Stimulated activated CD4-positive, alpha-beta T cell treated with anti-CD3 and anti-CD28 coated beads, Interleukin-4, amount 100 ng/mL, for 1 hour (primary cell): ENCODE data around the gene TCFL5.

Experiments
- DNase-seq: peaks from one replicate; pipeline ENCODE4 v3.0.0-alpha.2; 2020

The TCFL5 gene

GRCh38 chr20:62808211-62808865 is 53.3 kb downstream of the TCFL5 start:
- peak; percentile 77 for DNase-seq

- DNase-seq = no peak
Observed at GRCh38 chr20:62807444-62808210, 54.0 kb downstream of the TCFL5 start.

GRCh38 chr20:62806383-62807050 is 55.1 kb downstream of the TCFL5 start:
- no peak for DNase-seq

- DNase-seq = no peak
Observed at GRCh38 chr20:62805711-62806382, 55.8 kb downstream of the TCFL5 start.

GRCh38 chr20:62805155-62805710 is 56.4 kb downstream of the TCFL5 start:
- peak; percentile 53 for DNase-seq

- peak; percentile 72 for DNase-seq
Observed at GRCh38 chr20:62804627-62805154, 56.9 kb downstream of the TCFL5 start, which contains the start of gene OGFR. TSS of gene OGFR (plus strand) at chr20:62804835. CDS start at chr20:62804860, 25 bp downstream.

- no peak for DNase-seq
Observed at GRCh38 chr20:62804021-62804626, 57.5 kb downstream of the TCFL5 start.

- DNase-seq = no peak
Observed at GRCh38 chr20:62802026-62802712, 59.5 kb downstream of the TCFL5 start.

- DNase-seq = no peak
Observed at GRCh38 chr20:62801284-62802010, 60.2 kb downstream of the TCFL5 start.

GRCh38 chr20:62800314-62801259 is 61.0 kb downstream of the TCFL5 start:
- DNase-seq = no peak

GRCh38 chr20:62799873-62800272 is 61.7 kb downstream of the TCFL5 start:
- DNase-seq = no peak

- DNase-seq = no peak
Observed at GRCh38 chr20:62799459-62799858, 62.2 kb downstream of the TCFL5 start.

- no peak for DNase-seq
Observed at GRCh38 chr20:62799036-62799435, 62.6 kb downstream of the TCFL5 start.

GRCh38 chr20:62797671-62798532 is 63.7 kb downstream of the TCFL5 start:
- DNase-seq = no peak

- DNase-seq = no peak
Observed at GRCh38 chr20:62796699-62797491, 64.7 kb downstream of the TCFL5 start.

- DNase-seq = peak; percentile 75
Observed at GRCh38 chr20:62795023-62795761, 66.4 kb downstream of the TCFL5 start.
